Cortex of kidney (tissue), 1 donor: ENCODE data around the gene VWA3A.

Experiments used
- DNase-seq: peaks from one replicate; lab custom pipeline; 2025; lab: John Stamatoyannopoulos, UW

The VWA3A gene

DNA sequence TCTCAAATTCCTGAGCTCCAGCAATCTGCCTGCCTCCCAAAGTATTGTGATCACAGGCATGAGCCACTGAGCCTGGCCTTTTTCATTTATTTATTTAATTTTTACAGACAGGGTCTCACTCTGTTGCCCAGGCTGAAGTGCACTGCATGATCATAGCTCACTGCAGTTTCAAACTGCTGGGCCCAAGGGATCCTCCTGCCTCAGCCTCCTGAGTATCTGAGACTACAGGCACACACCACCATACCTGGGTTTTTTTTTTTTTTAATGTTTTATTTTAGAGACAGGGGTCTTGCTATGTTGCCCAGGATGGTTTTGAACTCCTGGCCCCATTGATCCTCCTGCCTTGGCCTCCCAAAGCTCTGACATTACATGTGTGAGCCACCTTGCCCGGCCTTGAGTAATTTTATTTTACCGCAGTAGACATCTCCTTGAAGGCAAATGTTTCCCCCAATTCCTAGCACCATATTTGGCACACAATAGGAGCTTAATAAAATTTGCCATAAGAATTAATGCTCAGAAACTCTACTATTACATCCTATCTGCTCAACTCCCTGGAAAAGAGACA is 111.8 kb downstream of the VWA3A start:
- no peak for DNase-seq

DNA sequence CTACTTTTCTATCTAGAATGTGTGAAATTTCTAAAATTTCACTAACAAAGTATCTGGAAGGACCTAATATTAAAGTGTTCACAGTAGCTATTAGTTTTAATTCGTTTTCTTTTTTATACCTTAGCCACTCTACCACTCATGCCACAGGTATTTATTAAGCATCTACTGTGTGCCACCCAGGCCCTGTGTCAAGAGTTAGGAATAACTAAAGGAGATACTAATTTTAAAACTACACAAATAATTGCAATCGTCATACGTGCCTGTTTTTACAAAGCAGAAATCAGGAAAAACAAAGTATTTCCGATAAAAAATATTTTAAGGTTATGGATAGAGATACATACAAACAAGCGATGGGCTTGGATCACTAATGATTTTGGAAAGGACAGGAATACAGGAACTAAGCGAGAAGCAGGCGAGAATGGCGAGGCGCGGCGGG is 113.3 kb downstream of the VWA3A start:
- DNase-seq = no peak

- peak; percentile 34 for DNase-seq
Observed at GRCh38 chr16:22206013-22206841, 113.9 kb downstream of the VWA3A start, which contains the start of gene EEF2K. TSS of gene EEF2K (plus strand) at chr16:22206278. CDS start at chr16:22225730, 19,452 bp downstream.
